Measurements from ENCODE around the gene FOXL2NB.

Gene FOXL2NB

DNA sequence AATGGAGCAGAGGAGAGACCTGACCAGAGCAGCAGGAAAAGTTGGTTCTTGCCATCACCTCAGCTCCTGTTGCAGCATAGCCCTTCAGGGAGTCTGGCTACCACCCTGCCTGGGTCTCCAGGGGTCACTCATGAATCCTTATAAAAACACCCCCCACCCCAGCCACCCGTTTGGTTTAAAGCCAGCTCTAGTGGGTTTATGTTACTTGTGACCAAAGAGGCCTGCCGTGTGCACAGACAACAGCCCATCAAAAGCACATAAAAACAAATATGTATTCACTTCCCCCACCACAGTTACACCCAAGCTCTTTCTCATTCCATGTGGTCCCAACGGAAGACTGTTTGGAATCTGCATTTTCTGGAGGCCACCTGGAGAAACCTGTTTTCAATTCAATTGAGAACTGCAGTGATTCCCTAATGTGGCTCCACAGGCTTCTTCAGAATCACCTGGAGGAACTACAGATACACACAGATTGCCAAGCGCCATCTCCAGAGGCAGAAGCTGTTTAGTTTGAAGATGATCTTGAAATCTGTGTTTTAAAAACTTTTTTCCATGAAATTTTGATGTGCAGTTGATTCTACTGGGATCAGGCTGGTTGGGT is 13.8 kb upstream of the FOXL2NB start:
- no peak for DNase-seq

DNA sequence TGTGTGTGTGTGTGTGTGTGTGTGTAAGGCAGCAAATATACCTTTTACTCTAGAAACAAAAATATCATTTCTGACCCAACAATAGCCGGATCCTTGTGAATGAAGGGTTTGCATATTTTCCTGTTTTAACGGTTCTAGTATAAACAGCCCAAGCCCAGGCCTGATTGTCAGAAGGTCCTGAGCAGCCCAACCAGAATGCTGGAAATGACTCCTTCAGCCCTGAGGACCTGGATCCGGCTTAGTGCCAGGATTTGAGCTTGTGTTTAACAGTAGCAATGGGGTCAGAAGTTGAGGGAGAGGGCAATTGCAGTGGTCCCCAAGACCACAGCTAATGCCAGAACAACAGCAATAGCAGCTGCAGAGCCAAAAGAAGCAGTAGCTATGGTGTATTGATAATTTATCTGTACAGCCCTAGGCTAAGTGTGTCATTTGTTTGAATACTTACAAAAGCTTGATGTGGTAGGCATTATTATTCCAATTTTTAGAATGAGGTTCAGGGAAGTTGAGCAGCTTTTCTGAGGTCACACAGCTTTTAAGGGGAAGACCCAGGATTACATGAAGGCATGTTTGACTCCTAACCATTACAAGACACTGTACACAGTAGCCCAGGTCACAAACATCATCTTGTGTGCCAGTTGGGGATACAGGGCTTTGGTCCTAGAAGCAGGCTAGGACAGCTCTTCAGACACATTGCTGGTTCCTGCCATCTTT is 12.9 kb upstream of the FOXL2NB start:
- no peak for DNase-seq

DNA sequence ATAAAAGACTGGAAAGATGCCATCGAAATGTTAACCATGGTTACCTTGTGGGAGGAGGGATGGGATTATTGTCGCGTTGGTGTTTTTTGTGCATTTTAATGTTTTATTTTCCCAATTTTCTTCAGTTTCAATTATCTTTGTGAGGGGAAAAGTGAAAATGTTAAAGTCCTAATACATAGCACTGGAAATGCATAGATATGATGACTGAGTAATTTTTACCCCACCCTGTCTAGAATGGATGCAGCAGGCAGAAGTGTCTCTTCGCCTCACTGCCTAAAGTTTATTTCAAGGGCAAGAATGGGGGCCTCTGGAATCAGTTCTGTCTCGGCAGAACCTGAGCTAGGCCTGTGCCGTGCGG is 11.5 kb upstream of the FOXL2NB start:
- DNase-seq, result no peak

DNA sequence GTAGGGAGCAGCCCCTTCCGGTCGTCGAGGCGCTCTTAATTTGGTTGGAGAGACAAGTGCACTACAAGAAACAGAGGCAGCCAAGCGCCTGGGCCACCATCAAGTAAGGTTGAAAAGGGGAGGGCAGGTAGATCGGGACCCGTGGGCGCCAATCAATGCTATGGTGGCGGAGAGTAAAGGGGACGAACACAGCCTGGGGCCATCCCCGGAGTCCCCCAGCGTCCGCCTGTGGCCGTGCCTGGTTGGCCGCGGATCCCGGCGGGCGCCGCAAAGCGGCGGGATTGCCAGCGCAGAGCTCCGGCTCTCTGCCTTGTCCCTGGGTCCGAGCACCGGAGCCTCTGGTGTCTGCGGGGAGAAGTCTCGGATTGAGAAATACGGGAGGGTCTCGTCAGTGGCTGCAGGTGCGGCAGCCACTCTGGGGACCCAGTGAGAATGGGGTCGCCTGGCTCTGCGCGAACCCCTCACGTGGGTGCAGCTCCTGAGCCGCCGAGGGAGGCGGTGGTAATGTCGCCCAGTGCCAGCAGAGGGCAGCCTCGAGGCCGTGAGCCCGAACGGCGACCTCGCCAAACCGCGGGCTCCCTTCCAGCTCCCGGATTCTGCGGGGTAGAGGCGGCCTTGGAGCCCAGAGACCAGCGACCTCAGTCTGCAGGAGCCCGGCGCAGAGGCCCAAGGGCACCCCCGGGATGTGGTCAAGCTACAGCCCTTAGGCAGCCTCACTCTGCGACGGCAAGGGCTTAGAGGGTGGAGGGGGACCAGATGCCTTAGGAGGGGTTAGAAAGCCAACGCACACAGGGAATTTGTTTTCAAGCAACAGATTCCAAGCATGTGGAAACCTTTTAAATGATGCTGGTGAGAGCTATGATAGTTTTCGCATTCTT is 10.9 kb upstream of the FOXL2NB start:
- peak; percentile 85 for DNase-seq

DNA sequence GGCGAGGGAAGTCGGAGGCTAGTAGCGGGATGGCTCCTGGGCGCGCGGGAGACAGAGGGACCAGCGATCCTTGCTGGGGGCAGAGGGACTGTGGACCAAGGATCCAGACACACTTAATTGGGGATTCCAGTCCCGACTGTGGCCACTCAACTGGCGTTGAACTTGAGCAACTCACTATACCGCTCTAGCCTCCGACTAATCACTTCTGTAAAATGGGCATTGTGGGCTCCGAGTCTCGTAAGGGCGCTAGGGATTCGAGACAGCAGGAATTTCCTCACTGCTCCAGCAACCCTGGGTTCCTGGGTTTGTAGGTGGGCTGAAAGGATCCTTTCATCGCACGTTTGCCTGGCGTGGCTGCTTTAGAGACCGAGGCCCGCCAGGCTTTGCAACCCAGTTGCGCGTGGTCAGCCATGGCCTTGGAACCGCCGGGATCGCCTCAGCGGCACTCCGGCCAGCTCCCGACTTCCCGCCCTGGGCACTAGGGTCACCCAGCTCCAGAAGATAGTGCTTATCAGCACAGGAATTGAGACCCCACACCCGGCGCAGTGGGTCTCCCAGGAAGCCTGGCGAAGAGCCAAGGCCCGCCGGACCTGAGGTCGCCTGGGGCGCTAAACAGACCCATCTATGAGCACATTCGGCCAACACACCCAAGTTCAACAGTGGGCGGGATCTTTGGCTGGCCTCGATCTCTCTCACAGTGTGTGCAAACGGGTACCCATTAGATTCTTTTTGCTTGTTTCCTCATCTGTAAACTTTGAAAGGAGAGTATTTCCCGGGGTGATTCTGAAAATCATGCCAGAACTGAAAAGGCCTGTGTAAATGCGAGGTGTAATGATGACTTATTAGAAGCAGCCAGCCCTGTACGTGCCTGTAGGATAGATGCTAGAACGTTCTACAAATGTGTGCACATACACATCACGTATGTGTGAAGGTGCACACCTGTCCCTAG is 10.0 kb upstream of the FOXL2NB start:
- DNase-seq, result no peak

DNA sequence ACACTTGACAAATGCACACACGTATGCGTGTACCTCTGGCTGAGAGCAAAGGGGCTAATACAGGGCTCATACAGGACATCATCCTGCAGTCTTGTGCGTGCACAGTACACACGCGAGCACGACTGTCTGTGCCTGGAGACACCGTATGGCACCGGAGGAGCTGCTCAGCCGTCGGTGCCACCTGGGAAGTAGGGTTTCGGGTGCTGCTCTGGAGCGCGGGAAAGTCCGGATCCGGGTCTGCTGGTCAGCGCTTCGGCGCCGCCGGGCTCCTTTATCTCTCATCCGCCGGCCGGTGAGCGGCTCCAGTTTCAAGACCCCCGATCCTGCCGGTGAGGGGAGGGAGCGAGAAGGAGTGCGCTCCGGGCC is 9.3 kb upstream of the FOXL2NB start:
- DNase-seq, result peak; percentile 18

DNA sequence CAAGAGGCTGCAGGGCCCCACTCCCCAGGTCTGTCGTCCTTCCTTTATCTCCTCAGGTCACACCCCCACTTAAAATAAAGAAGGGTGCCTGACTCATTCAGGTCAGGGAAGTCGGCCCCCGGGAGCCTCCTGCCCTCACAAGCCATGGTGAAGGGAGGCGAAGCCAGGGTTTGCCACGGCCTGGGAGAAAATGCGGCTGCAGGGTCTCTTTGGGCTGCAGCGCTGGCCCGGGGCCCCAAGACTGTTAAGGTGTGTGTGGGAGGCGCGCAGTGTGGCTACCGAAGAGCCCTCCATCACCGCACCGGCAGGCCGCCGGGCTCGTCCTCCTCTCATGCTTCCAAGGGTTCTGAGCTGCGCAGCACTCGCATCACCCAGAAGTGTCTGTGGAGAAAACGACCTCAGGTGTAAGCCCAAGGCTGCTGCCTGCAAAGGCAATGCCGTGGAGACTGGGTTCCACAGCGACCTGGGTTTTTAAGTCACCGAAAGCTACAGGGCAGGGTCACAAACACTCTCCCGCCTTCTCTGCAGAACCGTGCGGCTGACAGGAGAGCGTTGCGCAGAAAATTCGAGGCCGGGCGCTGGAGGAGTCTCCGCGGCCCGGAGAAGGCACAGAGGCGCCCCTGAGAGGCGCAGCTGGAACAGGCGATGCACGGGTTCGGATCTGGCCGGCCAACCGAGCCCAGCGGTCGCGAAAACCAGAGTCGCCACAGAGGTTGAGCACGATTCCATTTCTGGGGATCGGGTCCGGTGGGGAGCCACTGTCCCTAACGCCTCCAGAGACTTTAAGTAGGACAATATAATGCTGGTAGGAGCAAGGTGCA is 8.8 kb upstream of the FOXL2NB start:
- peak; percentile 40 for DNase-seq

DNA sequence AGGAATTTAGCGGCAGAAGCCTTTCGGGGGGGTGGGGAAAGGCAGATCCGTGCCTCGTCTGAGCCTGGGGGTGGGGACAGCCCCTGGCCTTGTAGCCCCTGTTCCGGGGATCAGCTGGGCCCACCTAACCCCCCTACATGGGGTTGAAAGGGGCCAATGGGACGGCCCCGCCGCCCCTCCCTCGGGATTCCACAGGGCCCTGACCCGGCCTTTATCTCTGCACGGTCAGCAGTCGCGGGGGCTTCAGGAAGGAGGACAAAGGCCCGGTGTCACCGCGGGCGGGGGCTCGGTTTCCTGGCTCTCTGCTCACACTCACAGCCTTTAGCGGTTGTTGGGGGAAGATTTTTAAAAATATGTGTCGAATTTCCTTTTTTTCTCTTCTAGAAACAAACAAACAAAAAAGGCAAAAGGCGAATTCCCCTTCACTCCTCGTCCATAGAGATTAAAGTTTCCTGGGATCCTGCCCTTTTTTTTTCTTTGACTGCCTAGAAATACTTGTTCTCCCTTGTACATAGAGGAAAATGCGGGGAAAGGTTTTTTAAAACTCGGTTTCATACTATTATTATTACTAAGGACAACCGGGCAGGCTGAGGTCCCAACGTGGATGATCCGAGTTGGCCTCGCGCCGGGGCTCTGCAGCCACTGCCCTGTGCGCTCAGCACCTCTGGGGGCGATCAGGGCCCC is 8.0 kb upstream of the FOXL2NB start:
- no peak for DNase-seq

DNA sequence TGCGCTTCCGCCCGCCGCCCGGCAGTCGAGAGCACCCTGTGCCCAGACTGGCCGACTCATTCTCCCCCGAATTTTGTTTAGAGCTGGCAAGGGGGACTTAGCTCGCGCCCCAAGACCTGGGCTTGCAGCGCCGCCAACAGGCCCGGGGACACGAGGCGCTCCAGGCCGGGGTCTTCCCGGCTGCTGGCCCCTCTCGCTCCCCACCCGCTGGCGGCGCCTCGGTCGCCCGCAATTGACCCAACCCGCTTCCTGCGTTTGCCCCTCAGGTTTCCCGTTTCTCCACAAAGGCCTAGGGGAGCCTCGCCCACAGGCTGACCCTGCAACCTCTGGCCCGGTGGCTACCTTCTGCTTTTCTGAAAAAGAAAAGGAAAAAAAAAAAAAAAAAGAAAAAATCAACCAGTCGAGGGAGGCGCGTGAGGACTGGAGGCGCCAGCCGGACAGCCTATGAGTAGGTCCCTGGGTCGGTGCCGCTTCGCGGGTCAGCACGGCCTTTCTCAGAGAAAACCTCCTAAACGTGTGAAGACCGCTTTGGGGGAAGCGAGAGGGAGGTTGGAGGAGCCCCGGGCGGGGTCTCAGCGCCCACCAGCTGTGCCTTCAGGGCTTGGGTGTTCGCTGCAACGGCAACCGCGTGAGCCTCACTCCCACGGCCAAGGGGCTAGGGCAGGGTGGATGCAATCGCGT is 7.3 kb upstream of the FOXL2NB start:
- peak; percentile 20 for DNase-seq

DNA sequence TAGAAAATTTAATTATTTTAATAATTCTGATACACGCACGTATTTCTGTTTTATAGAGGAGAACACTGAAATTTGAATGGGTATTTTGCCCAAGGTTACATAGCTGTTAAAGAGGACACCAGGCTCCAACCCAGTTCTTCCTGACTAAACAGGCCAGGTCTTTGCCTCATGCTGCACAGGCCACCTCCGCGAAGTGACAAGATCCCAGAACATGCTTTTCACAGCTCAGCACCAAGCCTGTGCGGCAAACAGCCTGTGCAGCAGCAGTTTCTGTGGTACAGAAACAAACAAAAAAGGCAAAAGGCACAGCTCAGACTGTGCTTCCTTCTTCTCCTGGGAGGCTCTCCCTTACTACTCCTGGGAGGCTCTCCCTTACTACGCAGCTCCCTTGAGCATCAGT is 6.6 kb upstream of the FOXL2NB start:
- no peak for DNase-seq

DNA sequence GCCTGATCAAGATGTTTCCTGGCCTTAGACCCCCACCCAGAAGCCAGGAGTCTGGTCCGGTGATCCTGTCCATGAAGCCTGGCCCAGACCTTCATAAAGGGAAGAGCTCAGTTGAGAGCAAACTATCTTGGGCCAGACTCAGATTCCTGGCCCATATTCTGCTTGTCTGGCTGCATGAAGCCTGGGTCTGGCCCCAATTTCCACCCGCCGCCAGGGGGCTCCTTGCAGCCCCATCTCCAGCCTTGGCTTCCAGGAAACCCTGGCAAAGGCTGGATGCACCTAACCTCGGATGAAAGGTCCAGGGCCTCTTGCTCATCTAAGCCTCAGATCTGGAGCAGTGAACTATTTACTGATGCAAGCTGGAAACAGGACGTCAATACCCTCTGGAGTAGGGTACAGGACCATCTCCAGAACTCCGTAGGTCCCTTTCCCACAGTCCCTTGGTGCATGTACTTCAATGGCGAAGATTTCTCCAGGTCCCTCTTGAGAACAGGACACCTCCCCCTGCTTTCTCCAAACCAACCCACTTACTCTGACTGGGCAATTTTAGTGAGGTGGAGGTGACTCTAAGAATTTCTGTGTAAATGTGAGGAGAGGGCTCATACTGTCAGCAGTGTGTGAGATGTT is 5.6 kb upstream of the FOXL2NB start:
- DNase-seq, result peak; percentile 63

DNA sequence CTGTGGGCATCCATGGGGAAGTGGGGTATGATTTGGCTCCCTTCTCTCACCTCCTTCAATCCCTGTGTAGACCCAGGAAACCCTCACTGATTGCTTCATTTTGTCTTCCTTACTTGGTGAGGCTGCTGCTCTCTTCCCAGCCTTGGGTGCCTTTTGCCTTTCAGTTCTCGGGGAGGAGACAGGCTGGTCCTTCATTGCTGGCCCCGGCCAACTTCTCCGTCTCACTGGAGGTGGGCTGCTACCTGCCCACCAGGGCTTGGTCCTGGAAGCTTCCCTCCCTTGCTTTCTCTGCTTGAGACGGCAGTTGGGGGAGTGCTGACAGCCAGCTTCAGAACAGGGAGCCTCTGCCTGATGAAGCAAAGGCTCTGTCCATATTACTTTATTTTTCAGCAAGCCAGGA is 4.7 kb upstream of the FOXL2NB start:
- no peak for DNase-seq

DNA sequence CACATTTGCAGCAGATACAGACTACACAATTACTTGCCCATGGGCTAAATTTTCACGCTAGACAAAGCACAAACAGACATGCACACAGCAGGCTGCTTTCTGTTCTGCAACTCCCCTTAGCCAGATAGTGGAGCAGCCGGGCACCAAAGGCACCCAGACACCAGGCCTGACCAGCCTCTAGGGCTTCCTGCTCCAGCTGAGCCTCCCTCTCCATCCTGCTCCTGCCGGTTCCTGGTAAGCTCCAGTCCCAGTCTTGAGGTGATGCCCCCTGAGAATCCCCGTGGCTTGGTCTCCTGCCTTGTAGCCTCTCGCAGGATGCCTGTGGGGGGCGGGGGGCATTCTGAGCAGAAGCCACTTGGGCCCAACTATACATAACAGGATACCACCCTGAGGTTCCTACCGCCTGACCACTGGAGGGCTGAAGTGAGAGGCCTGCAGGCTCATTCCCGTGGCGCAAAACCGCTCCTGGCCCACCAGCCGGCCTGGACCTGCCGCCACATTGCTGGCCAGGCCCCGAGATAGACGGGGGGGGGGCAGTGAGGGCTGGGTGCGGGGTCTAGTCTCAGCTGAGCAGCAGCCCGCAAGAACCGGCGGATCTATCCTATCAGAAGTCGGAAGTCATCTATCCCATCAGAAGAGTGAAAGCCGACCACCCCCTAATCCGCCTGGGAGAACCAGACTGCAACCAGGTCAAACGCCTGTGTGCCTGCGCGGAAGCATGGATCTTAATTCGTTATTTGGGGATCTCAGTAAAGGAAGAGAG is 4.0 kb upstream of the FOXL2NB start:
- DNase-seq, result no peak

DNA sequence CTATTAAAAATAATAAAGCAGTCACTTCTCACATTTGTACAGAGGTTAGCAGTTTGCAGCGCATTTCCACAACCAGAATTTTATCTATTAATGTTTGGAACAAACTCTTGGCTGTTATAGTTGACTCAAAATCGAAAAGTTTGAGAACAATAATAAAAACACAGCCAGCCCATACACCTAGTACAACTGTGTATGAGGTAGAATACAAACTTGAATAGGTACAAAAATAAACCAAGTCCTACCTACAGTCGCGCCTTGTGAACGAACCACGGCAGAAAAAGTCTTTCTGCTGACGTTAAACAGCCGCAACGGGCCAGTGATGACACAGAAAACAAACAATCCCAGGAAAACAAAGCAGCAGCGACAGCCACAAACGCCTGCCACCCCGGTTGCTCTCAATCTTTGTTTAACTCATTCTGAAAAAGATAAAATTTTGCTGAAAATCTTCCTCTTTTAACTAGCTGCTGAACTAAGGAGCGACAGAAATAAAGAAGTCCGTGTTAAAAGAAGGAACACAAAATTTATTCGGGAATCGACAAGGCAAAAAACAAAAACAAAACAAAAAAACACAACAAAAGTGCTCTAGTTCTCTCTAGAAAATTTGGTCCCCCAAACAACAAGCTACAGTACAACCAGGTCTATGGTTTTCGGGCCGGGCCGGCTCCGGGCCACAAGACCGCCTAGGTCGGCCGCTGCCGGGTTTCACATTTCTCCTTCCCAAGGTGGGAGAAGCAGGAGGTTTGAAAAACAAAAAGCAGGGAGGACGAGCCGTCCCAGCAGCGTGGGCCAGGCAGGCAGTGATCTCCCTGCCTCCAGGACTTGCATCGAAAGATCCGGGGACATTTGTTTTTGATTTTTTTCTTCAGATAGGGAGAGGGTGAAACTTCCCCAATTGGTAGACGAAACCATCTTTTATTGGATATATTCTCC is 3.0 kb upstream of the FOXL2NB start:
- DNase-seq, result no peak

DNA sequence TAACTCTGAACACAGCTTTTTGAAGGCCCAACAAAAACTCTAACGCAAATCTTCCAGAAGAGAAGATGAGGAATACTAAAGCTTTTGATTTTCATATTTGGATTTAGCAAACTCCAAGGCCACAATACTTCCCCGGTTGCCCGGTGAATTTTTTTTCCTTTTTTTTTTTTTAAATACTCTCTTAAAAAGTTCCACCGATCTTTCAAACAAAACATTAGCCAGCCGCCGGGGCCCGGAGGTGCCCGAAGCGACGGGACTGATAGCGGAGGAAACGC is 2.4 kb upstream of the FOXL2NB start:
- DNase-seq, result no peak

DNA sequence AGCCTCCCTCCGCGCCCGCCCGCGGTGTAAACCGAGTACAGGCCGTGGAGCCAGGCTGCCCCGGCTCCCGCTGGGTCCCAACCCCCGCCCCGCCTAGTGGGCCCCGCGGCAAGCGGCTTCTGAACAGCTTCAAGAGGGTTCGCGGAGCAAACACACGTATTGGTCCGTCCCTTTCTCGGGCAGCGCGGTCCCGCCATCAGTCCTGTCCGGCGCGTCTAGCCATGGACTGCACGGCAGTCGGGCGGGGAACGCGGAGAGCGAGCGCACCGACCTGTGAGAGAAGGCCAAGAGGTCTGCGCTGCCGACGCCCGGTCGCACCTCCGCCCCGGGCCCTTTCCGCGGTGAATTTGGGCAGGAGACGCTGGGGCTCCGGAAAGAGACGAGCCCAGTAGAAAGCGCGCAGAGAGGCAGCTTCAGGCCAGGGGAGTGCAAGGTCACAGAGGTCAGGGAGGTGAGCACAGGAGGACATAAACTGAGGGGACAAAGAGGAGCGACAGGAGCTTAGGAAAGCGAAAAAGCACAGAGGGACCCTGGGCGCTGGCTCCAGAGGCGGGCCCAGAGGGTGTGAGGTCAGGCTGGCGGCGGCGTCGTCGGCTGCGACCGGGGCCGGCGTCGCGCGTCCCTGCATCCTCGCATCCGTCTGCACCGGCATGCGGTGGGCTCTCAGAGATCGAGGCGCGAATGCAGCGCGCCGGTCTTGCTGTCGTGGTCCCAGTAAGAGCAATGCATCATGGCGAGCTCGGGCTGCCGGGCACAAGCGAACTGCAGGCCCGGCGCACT is 1.9 kb upstream of the FOXL2NB start:
- peak; percentile 51 for DNase-seq

DNA sequence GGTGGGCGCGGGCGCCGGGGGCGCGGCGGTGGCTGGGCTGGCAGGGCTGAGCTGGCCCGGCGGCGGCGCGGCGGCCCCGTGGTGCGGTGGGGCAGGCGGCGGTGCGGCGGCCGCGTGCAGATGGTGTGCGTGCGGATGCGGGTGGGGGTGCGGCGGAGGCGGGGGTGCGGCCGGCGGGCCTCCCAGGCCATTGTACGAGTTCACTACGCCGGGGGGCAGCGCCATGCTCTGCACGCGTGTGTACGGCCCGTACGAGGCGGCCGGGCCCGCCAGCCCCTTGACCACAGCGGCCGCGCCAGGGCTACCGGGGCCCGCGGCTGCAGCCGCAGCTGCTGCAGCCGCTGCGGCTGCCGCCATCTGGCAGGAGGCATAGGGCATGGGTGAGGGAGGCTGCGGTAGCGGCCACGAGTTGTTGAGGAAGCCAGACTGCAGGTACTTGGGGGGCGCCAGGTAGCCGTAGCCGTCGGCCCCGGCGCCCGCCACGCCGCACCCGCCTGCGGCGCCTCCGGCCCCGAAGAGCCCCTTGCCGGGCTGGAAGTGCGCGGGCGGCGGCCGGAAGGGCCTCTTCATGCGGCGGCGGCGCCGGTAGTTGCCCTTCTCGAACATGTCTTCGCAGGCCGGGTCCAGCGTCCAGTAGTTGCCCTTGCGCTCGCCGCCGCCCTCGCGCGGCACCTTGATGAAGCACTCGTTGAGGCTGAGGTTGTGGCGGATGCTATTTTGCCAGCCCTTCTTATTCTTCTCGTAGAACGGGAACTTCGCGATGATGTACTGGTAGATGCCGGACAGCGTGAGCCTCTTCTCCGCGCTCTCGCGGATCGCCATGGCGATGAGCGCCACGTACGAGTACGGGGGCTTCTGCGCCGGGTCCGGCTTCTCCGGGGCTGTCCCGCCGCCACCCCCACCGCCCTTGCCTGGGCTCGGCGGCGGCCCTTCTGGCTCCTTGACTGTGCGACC is 1.0 kb upstream of the FOXL2NB start:
- DNase-seq, result peak; percentile 47
